ENCODE results near the gene FRMD4A. TPM values are rescaled to one million over a fixed set of nuclear protein-coding genes. Genes with fewer than 3 reads are reported as not detected.

The FRMD4A gene
- total RNA-seq, 1 experiment from 2014 or later, result not detected

DNA sequence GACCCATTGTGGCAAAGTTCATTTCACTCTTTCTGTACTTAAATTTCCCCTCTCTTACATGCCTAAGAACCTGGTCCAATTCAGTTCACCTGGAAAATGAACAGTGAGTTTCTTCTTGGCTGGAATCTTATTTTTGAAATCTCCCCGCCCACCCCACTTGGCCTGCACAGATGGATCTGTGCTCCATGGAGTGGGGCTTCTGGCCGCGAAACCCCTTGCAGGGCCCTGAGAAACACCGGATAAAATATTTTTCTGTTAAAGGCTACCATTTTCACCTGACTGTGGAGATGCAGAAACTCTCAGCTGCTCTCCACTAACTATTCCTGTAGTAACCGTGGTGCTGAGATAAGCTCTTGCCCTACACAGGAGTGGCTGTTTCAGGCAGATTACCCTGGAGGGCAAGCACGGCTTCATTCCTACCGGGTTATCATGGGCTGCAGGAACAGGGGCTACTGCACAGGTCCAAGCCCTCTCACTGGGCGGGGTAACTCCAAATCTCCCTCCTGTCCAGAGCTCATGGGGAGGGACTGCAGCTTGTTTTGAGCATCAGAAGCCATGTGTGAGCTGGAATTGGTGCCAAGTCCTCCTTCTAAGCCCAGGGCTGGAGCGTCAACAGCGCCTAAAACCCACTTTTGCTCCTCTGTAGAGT, 625.1 kb downstream of the FRMD4A start:
- DNase-seq (ENCODE audit: low spot score), result no peak

DNA sequence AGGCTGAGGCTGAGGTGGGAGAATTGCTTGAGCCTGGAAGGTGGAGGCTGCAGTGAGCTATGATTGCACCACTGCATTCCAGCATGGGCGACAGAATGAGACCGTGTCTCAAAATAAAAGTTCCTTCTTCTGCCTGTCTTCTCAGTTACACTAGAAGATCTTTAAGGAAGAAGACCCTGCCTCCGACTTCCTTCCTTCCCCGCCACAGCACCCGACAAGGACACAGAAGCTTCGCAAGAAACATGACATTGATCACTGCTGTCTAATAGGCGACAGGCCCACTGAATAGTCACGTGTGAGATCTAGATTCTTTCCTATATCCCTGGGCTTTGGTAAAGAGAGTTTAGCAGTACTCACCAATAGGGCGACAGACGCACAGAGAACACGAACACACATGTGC, 625.8 kb downstream of the FRMD4A start:
- DNase-seq (ENCODE audit: low spot score), result no peak

DNA sequence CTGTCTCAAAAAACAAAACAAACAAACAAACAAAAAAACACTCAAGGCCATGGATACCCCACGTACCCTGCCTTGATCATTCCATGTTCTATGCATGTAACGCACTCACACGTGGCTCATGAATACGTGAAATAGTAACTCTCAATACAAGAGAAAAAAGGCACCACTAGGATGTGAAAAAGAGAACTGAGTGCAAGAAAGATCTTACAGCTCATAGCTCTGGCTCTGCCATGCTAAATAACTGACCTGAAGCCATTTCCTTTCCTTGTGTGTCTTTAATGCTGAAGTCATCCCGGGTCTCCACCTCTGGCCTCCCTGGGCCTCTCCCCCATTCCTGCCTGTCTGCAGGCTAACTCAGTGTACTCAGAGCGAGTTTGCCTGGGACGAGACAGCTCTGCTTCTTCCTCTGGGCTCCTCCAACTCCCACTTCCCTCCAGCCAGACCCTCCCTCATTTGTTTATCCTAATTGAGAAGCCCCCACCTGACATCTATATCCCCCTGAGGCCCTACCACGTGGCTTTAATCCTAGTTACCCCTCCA, 626.7 kb downstream of the FRMD4A start:
- DNase-seq (ENCODE audit: low spot score), result no peak

DNA sequence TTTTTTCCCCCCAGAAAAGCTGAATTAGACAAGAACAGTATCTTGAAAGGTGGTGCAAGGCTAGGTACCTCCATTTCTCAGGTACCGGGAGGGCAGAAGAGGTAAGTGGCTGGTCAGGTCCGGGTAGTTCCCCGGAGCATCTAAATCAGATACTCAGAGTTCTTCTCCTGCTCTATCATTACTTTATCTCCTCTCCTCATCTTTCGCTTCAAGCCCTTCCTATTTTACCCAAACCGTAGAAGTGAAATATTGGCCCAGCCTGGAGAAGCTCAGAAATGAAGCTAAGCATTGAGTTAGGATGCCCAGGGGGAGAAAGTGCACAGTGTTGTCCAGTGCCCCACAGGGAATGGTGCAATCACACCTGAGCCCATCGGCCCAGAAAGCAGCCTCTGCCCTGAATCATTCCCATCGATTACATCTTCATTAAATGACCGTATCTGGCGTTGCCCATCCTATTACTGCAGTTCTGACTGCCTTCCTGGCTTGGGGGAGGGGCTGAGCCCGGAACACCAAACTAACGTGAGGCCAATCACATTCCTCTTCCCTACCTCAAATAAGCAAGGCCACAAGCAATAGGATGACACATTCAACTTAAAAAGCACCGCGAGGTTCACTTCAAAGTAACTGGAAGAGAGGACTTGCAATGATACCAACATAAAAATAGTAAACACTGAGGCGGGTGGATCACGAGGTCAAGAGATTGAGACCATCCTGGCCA, 627.5 kb downstream of the FRMD4A start:
- no peak for DNase-seq (ENCODE audit: low spot score)

DNA sequence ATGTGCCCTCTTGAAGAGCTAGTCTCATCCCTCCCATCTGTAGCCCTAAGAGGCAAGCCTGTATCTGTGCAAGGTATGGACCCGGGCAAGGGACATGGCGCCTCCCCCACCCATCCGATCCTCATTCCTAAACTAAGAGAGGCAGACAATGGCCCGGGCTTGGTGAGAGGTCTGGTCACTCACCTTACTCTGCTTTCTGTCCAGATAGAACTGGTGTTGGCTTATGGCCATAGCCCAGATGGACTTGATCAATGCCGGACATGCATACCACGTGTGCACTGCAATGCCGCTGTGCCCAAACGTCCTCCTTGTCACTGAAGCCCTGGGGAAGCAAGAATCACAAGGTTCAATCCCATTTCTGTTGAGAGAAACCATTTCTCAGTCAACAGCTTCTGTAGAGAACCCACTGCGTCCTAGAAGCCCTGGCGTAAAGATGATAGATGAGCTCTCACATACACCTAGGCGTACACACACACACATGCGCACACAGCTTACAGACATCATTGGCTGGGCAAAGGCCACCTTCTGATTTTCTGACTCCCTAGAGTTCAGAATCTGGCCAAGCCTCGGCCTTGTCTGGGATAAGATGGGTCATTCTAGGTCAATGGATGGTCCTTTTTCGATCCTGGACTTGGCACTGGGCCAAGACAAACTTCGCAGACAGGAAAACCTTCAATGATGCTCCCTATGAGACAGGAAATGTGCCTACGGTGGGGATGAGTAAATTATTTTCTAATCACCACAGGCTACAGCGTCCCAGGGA, 629.4 kb downstream of the FRMD4A start:
- no peak for DNase-seq (ENCODE audit: low spot score)

DNA sequence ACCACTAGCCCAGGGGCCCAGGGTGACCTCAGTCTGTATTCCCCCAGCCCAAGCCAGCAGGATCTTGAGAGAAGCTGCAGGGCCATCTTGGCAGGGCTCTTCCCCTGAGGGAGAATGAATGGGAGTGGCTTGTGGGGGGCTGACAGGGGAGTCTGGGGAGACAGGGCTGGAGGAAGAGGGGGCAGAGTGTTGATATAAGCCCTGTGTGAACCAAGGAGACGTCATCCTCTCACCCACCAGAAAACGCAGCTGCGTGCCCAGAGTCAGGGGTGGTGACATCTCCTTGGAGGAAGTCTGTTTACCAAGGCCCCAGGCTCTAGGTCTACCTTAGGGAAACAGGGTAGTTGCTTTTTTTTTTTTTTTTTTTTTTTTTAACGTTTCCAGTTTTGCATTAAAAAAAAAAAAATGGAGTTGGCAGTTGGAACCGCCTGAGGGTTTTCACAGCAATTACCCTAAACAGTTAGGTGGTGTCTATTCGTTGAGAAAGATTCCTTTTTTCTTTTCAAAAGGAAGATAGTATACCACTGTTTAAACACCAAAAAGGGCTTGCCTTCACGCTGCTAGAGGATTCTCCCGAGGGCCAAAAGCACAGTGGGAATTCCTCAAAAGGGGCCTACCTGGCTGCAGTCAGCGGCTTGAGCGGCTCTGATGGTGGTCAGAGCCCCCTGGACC, 630.1 kb downstream of the FRMD4A start:
- no peak for DNase-seq (ENCODE audit: low spot score)

DNA sequence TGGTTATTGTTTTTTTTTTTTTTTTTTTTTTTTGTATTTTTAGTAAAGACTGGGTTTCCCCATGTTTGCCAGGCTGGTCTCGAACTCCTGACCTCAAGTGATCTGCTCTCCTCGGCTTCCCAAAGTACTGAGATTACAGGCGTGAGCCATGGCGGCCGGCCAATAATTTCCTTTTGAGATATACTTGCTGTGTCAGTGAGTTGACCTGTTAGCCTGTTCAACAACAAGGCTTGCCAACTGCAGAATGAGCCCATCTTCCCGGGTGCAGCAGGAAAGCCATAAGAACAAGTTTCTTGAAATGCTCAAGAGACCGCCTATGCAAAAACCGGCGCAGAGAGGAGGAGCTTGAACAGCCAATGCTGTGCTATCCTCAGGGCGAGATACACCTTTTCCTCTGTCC, 631.5 kb downstream of the FRMD4A start:
- DNase-seq (ENCODE audit: low spot score), result no peak

DNA sequence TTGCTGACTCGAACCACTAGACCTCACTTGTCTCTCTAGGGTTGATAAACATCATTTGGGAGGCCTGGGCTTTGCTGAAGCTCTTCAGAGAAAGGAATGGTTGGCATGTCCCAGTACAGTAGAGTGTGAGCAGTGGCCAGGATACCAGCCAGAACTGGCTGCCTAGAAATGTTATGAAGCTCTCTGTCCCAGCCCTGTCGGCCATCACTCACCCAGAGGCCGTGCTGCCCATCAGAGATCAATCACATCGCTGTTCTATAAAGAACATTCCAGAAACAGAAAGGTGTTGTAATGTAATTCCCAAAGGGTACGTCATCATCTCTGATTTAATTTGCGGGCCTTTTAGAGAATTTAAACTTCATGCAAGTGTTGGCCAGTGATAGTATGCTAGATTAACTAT, 632.5 kb downstream of the FRMD4A start:
- no peak for DNase-seq (ENCODE audit: low spot score)

DNA sequence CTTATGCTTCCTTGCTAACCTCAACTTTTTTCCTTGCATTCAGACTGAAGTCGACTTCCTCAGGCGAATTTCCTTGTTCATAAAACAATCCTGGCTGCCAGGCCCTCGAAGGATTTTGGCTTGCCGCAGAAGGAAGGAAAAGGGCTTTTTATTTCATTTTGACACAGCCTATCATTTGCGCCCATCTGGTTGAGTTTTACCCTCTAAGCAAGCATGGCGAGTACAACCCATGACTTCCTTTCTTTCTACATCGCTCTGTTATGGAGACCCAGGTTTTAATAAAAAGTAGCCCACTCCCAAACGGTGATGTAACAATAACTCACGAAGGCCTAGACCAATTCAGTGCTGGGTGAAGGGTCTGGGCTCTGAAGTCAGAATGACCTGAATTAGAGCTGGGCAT, 634.7 kb downstream of the FRMD4A start:
- no peak for DNase-seq (ENCODE audit: low spot score)

DNA sequence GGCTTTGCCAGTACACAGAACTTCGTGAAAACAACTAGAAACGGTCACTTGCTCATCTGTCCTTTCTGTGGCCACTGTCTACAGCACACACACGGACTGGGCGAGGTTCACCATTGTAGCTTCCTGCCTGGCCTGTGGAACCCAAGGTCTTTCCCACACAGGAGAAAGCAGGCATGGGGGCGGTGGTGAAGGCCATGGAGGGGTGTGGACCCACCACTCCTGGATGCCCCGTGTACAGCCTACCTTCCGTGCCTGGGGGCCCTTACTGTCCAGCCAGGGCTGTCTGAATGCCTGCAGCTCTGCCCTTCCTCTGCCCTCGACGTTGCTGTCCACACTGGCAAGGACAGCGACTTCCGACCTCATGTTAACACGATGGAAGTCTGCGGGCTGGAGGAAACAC, 635.1 kb downstream of the FRMD4A start:
- DNase-seq (ENCODE audit: low spot score), result no peak

DNA sequence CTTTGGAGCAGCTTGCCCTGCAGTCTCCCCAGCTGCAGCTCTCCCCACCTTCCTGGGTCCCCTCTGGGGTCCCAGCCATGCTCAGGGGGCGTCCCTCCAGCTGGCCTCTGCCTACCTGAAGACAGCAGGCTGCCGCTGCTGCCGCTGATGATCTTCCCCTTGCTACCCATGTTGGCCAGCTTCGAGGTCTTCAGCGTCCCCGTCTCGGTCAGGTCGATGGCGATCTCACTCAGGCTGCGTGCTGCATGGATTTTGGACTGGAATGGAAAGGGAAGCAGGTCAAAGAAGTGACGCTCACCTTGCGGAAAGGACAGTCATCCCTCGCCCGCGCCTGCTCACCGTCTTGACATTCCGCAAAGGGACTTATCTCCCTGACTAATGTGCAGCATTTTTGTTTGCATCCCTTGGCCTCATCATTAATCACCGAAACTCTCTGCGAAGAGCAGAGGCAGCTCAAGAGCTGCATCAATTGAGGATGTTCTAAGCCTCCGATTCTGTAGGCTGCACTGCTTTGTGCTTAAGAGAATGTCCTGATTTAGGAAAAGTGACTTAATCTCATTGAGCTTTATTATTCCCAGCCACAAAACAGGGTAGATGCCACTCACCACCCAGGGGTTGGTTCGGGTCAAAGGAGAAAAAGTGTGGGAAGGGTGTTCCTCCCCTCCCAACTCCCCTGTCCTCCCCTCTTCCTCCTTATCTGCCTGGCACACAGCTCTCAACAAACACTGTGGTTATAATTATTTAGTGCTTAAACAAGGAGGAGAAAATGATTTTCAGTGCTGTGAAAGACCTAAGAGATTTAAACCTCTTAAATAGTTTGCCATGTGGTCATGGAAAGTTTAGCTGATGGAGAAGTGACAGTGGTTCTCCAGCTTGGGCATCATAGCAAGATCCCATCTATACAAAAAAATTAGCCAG, 636.7 kb downstream of the FRMD4A start:
- DNase-seq (ENCODE audit: low spot score), result no peak

DNA sequence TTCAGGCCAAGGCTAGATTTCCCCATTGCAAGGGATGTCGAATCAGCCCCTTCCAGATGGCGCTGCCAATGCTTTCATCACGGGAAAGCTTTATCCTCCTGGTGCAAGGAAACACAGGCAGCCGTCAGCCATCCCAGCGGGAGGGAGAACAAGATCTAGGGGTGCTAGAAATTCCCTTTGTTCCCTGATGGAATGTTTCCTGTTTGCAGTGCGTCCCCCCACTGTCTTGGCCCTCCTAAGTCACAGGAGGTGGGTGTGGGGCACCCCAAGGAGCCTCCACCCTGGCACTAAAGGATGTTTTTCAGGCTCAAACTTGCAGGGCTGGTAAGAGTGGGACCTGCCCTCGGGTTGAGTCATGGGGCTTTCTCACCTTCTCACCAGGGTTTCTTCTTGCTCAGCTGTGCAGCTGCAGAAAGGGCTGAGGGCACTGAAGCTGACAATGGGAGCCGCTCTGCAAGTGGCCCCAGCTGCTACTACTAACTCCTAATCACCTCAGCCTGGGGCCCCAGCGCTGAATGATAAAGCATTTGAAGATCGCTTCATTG, 640.4 kb downstream of the FRMD4A start:
- no peak for DNase-seq (ENCODE audit: low spot score)

DNA sequence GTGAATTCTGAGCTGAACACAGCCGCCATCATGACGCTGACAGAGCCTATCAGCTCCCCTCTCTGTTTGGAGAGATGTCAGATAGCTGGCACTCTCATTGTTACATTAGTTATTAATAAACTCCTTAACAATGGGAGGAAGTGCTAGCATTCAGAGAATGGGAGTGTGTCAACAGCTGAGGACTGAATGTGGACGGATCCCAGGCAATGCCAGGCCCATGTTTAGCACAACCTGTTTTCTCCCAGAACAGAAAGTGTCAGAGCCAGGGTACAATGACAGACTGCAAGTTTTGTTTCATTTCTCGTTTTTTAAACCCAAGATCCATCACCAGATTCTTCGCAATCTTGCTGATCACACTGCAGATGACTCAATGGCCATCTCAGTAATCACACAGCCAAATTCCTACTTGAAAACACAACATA, 644.4 kb downstream of the FRMD4A start:
- no peak for DNase-seq (ENCODE audit: low spot score)

DNA sequence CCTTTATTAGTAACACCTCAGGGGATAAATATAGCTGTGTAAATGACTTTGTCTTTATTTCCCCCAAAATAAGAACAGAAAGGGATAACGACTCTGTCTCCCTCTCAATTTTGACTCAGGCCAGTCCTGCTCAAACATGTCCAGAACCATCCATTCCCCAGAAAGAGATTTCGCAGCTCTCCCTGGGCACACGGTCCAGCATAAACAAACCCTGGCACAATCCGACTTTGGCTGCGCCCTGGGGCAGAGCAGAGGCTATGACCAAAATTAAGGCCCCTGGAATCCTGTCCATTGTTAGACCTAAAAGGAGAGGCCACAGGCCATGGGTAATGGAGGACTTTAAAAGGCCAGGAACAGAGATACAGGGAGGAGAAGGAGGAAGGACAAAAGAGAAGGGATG, 644.8 kb downstream of the FRMD4A start:
- no peak for DNase-seq (ENCODE audit: low spot score)

DNA sequence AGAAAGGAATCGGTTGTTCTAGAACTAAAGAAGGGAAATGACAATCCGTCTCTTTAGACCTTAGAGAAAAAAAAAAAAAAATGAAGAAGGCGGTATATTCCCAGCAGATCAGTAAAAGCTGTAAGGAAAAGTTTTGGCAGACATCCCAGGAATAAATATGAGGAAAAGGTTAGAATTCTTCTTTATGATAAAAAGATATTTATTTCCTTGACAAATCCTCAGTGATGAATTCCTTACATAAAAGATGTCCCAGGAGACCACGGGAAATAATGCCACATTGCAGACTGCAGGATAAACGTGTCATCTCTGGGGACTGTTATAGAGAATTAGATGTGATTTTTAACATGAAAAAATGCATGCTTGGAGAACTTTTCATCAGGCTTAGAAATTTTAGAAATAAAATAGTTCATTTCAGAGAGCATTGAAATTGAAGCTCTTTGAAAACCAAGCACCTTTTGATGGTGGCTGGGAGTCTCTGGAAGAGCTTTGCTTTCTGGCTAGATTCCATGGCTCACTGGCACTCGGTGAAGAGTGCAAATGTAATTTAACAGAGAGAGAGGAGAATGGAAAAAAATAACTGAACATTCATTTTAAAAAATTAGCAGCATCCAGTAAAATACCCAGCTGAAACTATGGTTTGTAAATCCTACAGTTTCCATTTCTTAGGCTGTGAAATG, 645.8 kb downstream of the FRMD4A start:
- DNase-seq (ENCODE audit: low spot score), result no peak

DNA sequence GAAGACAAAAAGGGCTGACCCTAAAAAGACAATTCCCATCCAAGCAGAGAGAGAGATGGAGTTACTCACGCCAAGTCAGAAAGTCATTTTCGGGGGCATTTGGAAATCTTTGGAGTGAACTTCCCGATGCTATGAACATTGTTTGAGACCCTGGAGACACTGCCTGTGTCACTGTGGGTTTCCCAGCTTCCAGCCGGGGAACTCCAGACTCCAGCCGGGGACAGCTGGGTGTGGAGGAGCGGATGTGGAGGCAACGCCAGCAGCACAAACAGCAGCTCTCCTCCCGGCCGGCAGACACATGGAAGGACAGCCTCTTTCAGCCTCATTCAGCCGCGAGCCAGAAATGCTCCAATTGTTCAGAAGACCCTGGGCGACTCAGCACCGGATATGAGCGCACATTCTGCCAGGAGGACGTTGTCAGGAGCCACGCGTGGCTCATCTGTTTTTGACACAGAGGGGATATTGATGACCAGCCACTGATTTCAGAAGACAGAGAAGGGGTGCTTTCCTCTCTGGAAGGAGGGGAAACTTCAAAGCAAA, 646.4 kb downstream of the FRMD4A start:
- DNase-seq (ENCODE audit: low spot score), result no peak

DNA sequence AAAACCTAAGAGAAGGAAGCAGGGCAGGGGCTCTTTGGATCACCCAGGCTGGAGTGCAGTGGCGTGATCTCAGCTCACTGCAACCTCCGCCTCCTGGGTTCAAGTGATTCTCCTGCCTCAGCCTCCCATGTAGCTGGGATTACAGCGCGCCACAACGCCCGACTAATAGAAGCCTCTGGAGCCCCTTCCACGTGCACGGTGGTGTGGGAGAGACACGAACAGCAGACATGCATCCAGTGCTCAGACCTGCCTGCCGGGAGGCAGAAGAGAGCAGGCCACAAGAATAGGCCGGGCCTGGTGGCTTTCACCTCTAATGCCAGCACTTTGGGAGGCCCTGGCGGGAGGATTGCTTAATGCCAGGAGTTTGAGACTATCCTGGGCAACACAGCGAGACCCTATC, 647.7 kb downstream of the FRMD4A start:
- no peak for DNase-seq (ENCODE audit: low spot score)

DNA sequence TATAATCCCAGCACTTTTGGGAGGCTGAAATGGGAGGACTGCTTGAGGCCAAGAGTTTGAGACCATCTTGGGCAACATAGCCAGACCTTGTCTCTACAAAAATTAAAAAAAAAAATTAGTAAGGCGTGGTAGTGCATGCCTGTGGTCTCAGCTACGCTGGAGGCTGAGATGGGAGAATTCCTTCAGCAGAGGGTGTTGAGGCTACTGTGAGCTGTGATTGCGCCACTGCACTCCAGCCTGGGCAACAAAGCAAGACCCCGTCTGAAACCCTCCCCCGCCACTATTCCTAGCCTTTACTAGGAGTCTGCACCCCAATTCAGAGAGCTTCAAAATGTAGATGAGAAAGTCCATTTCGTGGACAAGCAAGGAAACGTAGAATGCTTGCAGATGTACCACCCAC, 648.8 kb downstream of the FRMD4A start:
- no peak for DNase-seq (ENCODE audit: low spot score)

DNA sequence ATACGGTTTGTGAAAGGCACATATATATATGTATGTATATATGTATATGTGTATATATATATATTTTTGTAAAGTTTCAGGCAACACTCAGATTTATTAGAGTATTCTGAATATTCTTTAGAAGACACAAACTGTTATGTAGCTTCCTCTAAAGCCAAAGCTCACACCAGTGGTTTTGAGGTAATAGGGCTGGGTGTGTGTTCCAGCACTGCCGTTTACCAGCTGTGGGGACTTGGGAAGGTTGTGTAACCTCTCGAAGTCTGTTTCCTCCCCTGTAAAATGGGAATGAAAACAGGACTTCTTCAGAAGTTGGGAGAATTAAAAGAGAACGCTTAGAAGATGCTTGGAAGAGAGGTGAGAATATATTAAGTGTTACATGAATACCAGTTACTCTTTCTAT, 649.2 kb downstream of the FRMD4A start:
- no peak for DNase-seq (ENCODE audit: low spot score)

DNA sequence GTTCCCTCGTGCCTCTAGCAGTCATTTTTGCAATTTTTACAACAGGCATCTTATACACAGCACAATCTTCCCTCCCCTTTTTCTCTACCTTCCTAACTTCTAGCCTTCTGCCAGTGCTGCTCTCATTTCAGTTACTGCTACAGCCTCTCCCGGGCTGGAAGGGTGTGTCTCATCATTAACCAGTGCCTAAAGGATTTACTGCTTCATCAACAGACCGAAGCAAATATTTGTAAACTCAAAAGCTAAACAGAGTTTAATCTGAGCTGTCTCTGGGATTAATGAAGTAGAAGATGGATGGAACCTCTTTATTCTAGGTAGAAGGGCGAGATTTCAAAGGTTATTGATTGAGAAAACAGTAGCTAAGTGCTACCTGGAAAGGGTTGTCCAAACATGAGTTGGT, 649.6 kb downstream of the FRMD4A start:
- no peak for DNase-seq (ENCODE audit: low spot score)

Measured in HT-29 (cell line).